GM12875 (cell line): Measurements from ENCODE around the gene CADM2.

Experiments used
- H3K4me3 ChIP-seq: one replicate; pipeline ENCODE4 v1.5.1; 2011; ENCODE audit warnings: low read depth, low read length, control low read depth
- CTCF ChIP-seq: IDR thresholded peaks from 2 replicates; pipeline ENCODE4 v1.5.1; 2011; ENCODE audit warnings: low read depth, mild to moderate bottlenecking, control low read depth, inconsistent platforms, low read length, moderate library complexity, borderline replicate concordance; ENCODE audit not compliant: insufficient read depth

The CADM2 gene

GRCh38 chr3:85853805-85854204 is 895.0 kb downstream of the CADM2 start:
- no peak for TF ChIP-seq CTCF
- no peak overlapping the region for H3K4me3 ChIP-seq

GRCh38 chr3:85862893-85863455 is 904.2 kb downstream of the CADM2 start:
- no peak for TF ChIP-seq CTCF

GRCh38 chr3:85864896-85865295 is 906.1 kb downstream of the CADM2 start:
- no peak for TF ChIP-seq CTCF
- H3K4me3 ChIP-seq, result no peak overlapping the region

More at GRCh38 chr3:85862893-85863455, 904.2 kb downstream of the CADM2 start:
- no peak overlapping the region for H3K4me3 ChIP-seq

- TF ChIP-seq CTCF, result no peak
- no peak overlapping the region for H3K4me3 ChIP-seq
Measured at GRCh38 chr3:85867072-85867471, 908.3 kb downstream of the CADM2 start.

- H3K4me3 ChIP-seq, result no peak overlapping the region
- no peak for TF ChIP-seq CTCF
Measured at GRCh38 chr3:85875589-85875988, 916.8 kb downstream of the CADM2 start.

GRCh38 chr3:85877631-85878030 is 918.8 kb downstream of the CADM2 start:
- H3K4me3 ChIP-seq, result no peak overlapping the region
- no peak for TF ChIP-seq CTCF

GRCh38 chr3:85881833-85882393 is 923.1 kb downstream of the CADM2 start:
- no peak for TF ChIP-seq CTCF
- no peak overlapping the region for H3K4me3 ChIP-seq
